Measurements from ENCODE around the gene CDH4. TPM values are rescaled to one million over a fixed set of nuclear protein-coding genes. Genes with fewer than 3 reads are reported as not detected.
"Not testable (repeated sequence)": the region's sequence is repeated elsewhere in the genome, so short reads cannot be mapped to it uniquely, and the experiment has no call there.

Gene CDH4
- total and polyA plus RNA-seq, 2 of the 4 experiments (the other 2 are of a cell fraction): 1.6 to 3.5 TPM

GRCh38 chr20:61980647-61981583, 728.9 kb downstream of the CDH4 start (continued):
- TF ChIP-seq CHD1 (IDR thresholded peaks at IDR 0.05; ENCODE audit: low read depth, low read length): no peak
- TF ChIP-seq MAZ (IDR thresholded peaks at IDR 0.05; ENCODE audit: borderline replicate concordance, low read depth, low read length): no peak

GRCh38 chr20:61981691-61982090, 729.6 kb downstream of the CDH4 start:
- H4K91ac ChIP-seq (ENCODE audit: insufficient read depth, low read depth, low read length); H3K14ac ChIP-seq (replicated peaks; ENCODE audit: low read depth, low read length); H3K4me1 ChIP-seq (ENCODE audit: control insufficient read depth, insufficient read depth, low read length); H2AK9ac ChIP-seq (replicated peaks; ENCODE audit: low read depth, low read length, poor library complexity); H4K5ac ChIP-seq (ENCODE audit: low read depth, low read length); H4K20me1 ChIP-seq (ENCODE audit: insufficient read depth, low read length); H3K4ac ChIP-seq (ENCODE audit: low read depth, low read length); H3K18ac ChIP-seq (ENCODE audit: low read depth, low read length); H2BK20ac ChIP-seq (ENCODE audit: low read depth, low read length); CTCF ChIA-PET; H2AK5ac ChIP-seq (ENCODE audit: low read depth, low read length); H3K4me3 ChIP-seq (ENCODE audit: insufficient read depth, low read depth, low read length); DNase-seq; BruUV-seq (replicated peaks); ATAC-seq (ENCODE audit: low read depth); H3K4me2 ChIP-seq (ENCODE audit: low read depth, low read length); H2BK15ac ChIP-seq (ENCODE audit: low read depth, low read length); H2AFZ ChIP-seq (replicated peaks; ENCODE audit: low read length, poor library complexity); H3K9me1 ChIP-seq (ENCODE audit: insufficient read depth, low read length); H3K56ac ChIP-seq (ENCODE audit: extremely low read depth, insufficient read depth, low read length); H3K79me1 ChIP-seq (ENCODE audit: low read depth in 1 of 2, low read length in 2 of 2); H3K27ac ChIP-seq (ENCODE audit: insufficient read depth, low read length); POLR2A ChIA-PET (ENCODE audit: unreplicated experiment); H2BK5ac ChIP-seq (ENCODE audit: low read depth, low read length, poor library complexity, severe bottlenecking); H3K9me3 ChIP-seq (ENCODE audit: control insufficient read depth, insufficient read depth, low read length); dilution Hi-C loops (cut with HindIII; ENCODE audit: low sequenced_read_pairs, unreplicated experiment); H3K9ac ChIP-seq (ENCODE audit: low read depth, low read length); H2BK120ac ChIP-seq (ENCODE audit: low read depth, low read length); H3K27me3 ChIP-seq (ENCODE audit: control insufficient read depth, insufficient read depth, low read length); H3K23ac ChIP-seq (ENCODE audit: low read depth, low read length); intact Hi-C loops (cut with micrococcal nuclease); H4K8ac ChIP-seq (ENCODE audit: low read depth in 2 of 2, low read length in 2 of 2); in situ Hi-C loops (cut with MboI; ENCODE audit: low sequenced_read_pairs): not testable (repeated sequence)
- H3K36me3 ChIP-seq (ENCODE audit: control insufficient read depth, insufficient read depth, low read length): peaks cover 11% of the 10 kb centered on the region
- WGBS, 2 experiments (ENCODE audit: extremely low coverage in 2 of 2, insufficient read length in 1 of 2): 90% methylated on average over 2 of the region's 11 CpGs; no CpG with 5 or more reads in 1 of the 2 experiments

Data from IMR-90 (cell line).